H9 (cell line): Measurements from ENCODE around the gene MECP2. TPM values are rescaled to one million over a fixed set of nuclear protein-coding genes. Genes with fewer than 3 reads are reported as not detected.

Source experiments
- DNase-seq: peaks from one replicate; pipeline ENCODE4 v3.0.0-alpha.2; 2017
- H2AFZ ChIP-seq: one replicate; pipeline ENCODE4 v1.6.1; 2013; ENCODE audit warnings: mild to moderate bottlenecking, low read length, control low read depth, moderate library complexity
- H2AK5ac ChIP-seq: 2 replicates; pipeline ENCODE4 v1.6.1; 2013; ENCODE audit warnings: low read length, control low read depth, mixed read lengths; ENCODE audit not compliant: insufficient read length
- H2BK120ac ChIP-seq: one replicate; pipeline ENCODE4 v1.6.1; 2013; ENCODE audit warnings: low read depth, mild to moderate bottlenecking, low read length, control low read depth, inconsistent platforms; ENCODE audit not compliant: poor library complexity, severe bottlenecking
- H2BK12ac ChIP-seq: 2 replicates; pipeline ENCODE4 v1.6.1; 2013; ENCODE audit warnings: low read length, control low read depth, mixed read lengths, low read depth; ENCODE audit not compliant: insufficient read length
- H2BK15ac ChIP-seq: 2 replicates; pipeline ENCODE4 v1.6.1; 2013; ENCODE audit warnings: low read depth, low read length, control low read depth
- H2BK20ac ChIP-seq: one replicate; pipeline ENCODE4 v1.6.1; 2013; ENCODE audit warnings: low read depth, mild to moderate bottlenecking, low read length, control low read depth, inconsistent platforms; ENCODE audit not compliant: poor library complexity, severe bottlenecking
- H2BK5ac ChIP-seq: 2 replicates; pipeline ENCODE4 v1.6.1; 2013; ENCODE audit warnings: low read length, control low read depth, mixed read lengths; ENCODE audit not compliant: insufficient read length
- H3K14ac ChIP-seq: 2 replicates; pipeline ENCODE4 v1.6.1; 2013; ENCODE audit warnings: low read length, control low read depth; ENCODE audit not compliant: insufficient read depth
- H3K18ac ChIP-seq: 2 replicates; pipeline ENCODE4 v1.6.1; 2013; ENCODE audit warnings: low read depth, mild to moderate bottlenecking, mixed read lengths, low read length, control low read depth; ENCODE audit not compliant: insufficient read length
- H3K23ac ChIP-seq: 2 replicates; pipeline ENCODE4 v1.6.1; 2013; ENCODE audit warnings: low read length, control low read depth, mixed read lengths, low read depth; ENCODE audit not compliant: insufficient read length
- H3K23me2 ChIP-seq: 2 replicates; pipeline ENCODE4 v1.6.1; 2013; ENCODE audit warnings: low read depth, mild to moderate bottlenecking, mixed read lengths, low read length, control low read depth; ENCODE audit not compliant: insufficient read length, poor library complexity, severe bottlenecking
- H3K27ac ChIP-seq: 2 replicates; pipeline ENCODE4 v1.5.1; 2013; ENCODE audit warnings: low read length, control low read depth, mixed read lengths, low read depth; ENCODE audit not compliant: insufficient read length
- H3K27me3 ChIP-seq: 2 replicates; pipeline ENCODE4 v1.6.1; 2013; ENCODE audit warnings: low read length, control low read depth, inconsistent platforms; ENCODE audit not compliant: insufficient read depth
- H3K4ac ChIP-seq: 2 replicates; pipeline ENCODE4 v1.6.1; 2013; ENCODE audit warnings: low read depth, mild to moderate bottlenecking, control low read depth, inconsistent platforms, low read length, moderate library complexity
- H3K4me1 ChIP-seq: 2 replicates; pipeline ENCODE4 v1.6.1; 2013; ENCODE audit warnings: low read length, control low read depth, inconsistent platforms; ENCODE audit not compliant: insufficient read depth
- H3K4me2 ChIP-seq: 2 replicates; pipeline ENCODE4 v1.6.1; 2013; ENCODE audit warnings: low read length, control low read depth, mixed read lengths; ENCODE audit not compliant: insufficient read length, insufficient read depth
- H3K56ac ChIP-seq: 2 replicates; pipeline ENCODE4 v1.6.1; 2013; ENCODE audit warnings: low read depth, mild to moderate bottlenecking, mixed read lengths, low read length, control low read depth; ENCODE audit not compliant: insufficient read length
- H3K79me1 ChIP-seq: 2 replicates; pipeline ENCODE4 v1.6.1; 2013; ENCODE audit warnings: low read depth, mild to moderate bottlenecking, moderate library complexity, low read length, control low read depth, inconsistent platforms; ENCODE audit not compliant: insufficient read depth, poor library complexity, severe bottlenecking
- H3K79me2 ChIP-seq: 2 replicates; pipeline ENCODE4 v1.6.1; 2013; ENCODE audit warnings: low read length, control low read depth, inconsistent platforms; ENCODE audit not compliant: insufficient read depth
- H3K9ac ChIP-seq: 2 replicates; pipeline ENCODE4 v1.6.1; 2013; ENCODE audit warnings: low read length, control low read depth, mixed read lengths; ENCODE audit not compliant: insufficient read length; ENCODE audit errors: extremely low read depth
- H3K9me3 ChIP-seq: one replicate; pipeline ENCODE4 v1.6.1; 2013; ENCODE audit warnings: low read depth, low read length, inconsistent platforms; ENCODE audit not compliant: control insufficient read depth
- H3T11ph ChIP-seq: one replicate; pipeline ENCODE4 v1.6.1; 2013; ENCODE audit warnings: mild to moderate bottlenecking, low read length, control low read depth, inconsistent platforms
- H4K20me1 ChIP-seq: one replicate; pipeline ENCODE4 v1.6.1; 2013; ENCODE audit not compliant: control insufficient read depth, insufficient read length, insufficient read depth
- H4K5ac ChIP-seq: 2 replicates; pipeline ENCODE4 v1.6.1; 2013; ENCODE audit warnings: low read depth, mild to moderate bottlenecking, mixed read lengths, low read length, control low read depth; ENCODE audit not compliant: insufficient read length
- H4K8ac ChIP-seq: replicated peaks from 2 replicates; pipeline ENCODE4 v1.6.1; 2013; ENCODE audit warnings: low read length, control low read depth, mixed read lengths, low read depth; ENCODE audit not compliant: insufficient read length
- H4K91ac ChIP-seq: 2 replicates; pipeline ENCODE4 v1.6.1; 2013; ENCODE audit warnings: low read depth, mild to moderate bottlenecking, moderate library complexity, mixed read lengths, low read length, control low read depth; ENCODE audit not compliant: insufficient read length
- H3K27ac Mint-ChIP-seq, 3 experiments: 2 replicates in 2 of 3; 3 replicates in 1 of 3; pipeline ENCODE4 v1.8.0; 2020 to 2021; ENCODE audit warnings: mixed read lengths in 3 of 3, mild to moderate bottlenecking in 1 of 3, moderate library complexity in 1 of 3
- H3K27me3 Mint-ChIP-seq: 2 replicates; pipeline ENCODE4 v1.8.0; 2021; ENCODE audit warnings: low read depth, mild to moderate bottlenecking, moderate library complexity, mixed read lengths
- H3K36me3 Mint-ChIP-seq, 3 experiments: 2 replicates in 2 of 3; 3 replicates in 1 of 3; pipeline ENCODE4 v1.8.0; 2020 to 2021; ENCODE audit warnings: low read depth in 3 of 3, mixed read lengths in 3 of 3; ENCODE audit not compliant: insufficient read depth in 1 of 3
- H3K4me1 Mint-ChIP-seq, 2 experiments: 2 replicates each; pipeline ENCODE4 v1.8.0; 2020; ENCODE audit warnings: mixed read lengths in 2 of 2
- H3K4me3 Mint-ChIP-seq, 2 experiments: 2 replicates in 1 of 2; 3 replicates in 1 of 2; pipeline ENCODE4 v1.8.0; 2020 to 2021; ENCODE audit warnings: mild to moderate bottlenecking in 2 of 2, mixed read lengths in 2 of 2, moderate library complexity in 1 of 2
- H3K9me3 Mint-ChIP-seq, 2 experiments: 2 replicates in 1 of 2; 3 replicates in 1 of 2; pipeline ENCODE4 v1.8.0; 2020; ENCODE audit warnings: mild to moderate bottlenecking in 2 of 2, mixed read lengths in 2 of 2, moderate library complexity in 1 of 2
- WGBS: extraction: QIAGEN DNeasy Blood & Tissue Kit; methylation state at CpG from one replicate; pipeline ENCODE4 v1.1.7; 2013; ENCODE audit warnings: missing lambda C conversion rate, low lambda C conversion rate, mixed read lengths; ENCODE audit not compliant: insufficient read length; ENCODE audit errors: extremely low coverage; 5-methylcytosine and 5-hydroxymethylcytosine counted together
- total RNA-seq: library from RNA; stranded (reverse); gene quantifications from 2 replicates; pipeline ENCODE4 v1.2.1, GENCODE V29; 2021
- TF ChIP-seq, protein P1 (sequence below): fragments of 200-600 bp; sonication (generic); conservative IDR thresholded peaks from 3 replicates; pipeline ENCODE4 v1.8.0; 2021; ENCODE audit warnings: antibody characterized with exemption, mild to moderate bottlenecking

MECP2 gene
- total RNA-seq, 1 experiment from 2014 or later: 32.2 TPM

DNA sequence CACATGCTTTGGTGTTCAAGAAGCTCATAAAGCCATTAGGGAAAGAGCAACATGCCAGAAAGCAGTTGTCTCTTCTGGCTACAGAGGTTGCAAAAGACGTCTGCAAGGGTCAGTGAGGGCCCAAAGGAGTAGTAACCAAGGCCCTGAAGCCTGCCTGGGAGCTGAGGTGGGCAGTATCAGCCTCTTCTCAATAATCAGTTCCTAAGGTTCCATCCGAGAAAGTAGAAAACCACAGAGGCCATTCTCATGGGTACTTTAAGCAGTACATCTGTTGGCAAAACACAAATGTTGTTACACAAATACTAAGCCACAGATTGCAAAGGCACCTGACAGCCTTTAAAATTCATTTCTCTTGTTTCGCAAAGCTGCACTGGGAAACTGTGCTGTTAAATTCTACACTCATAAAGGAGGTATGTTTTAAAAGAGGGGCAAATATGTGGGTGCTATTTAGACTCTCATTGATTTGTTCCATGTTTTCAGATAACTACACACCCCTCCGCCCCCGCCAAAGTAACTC, 37.7 kb downstream of the MECP2 start:
- H2AFZ ChIP-seq: no peak overlapping the region

More for the DNA sequence above, 37.7 kb downstream of the MECP2 start:
- H3K9me3 ChIP-seq: peaks cover 36% of the 10 kb centered on the region
- Mint-ChIP-seq H3K27me3 (peaks cover 4% of the 10 kb centered on the region; the same call in 1 of the 2 replicates), H3K9me3 (peaks cover 77% of the 10 kb centered on the region in 2 experiments), H3K4me1 (peaks cover 7 to 23% of the 10 kb centered on the region in 2 experiments), H3K4me3 (no peak overlapping the region), H3K36me3 (peaks cover 18 to 44% (median 21%) of the 10 kb centered on the region in 3 experiments), H3K27ac (no peak overlapping the region; a peak in 1 of 7 replicates)
- no peak overlapping the region for H3K56ac ChIP-seq
- H3K27ac ChIP-seq: no peak overlapping the region
- 0 out of 2 replicates have a peak, but pooled peaks cover 1% of the 10 kb centered on the region for H3K79me2 ChIP-seq
- DNase-seq: no peak
- no peak overlapping the region for H2BK5ac ChIP-seq
- H4K91ac ChIP-seq: no peak overlapping the region
- H3T11ph ChIP-seq: no peak overlapping the region
- no peaks in the 10 kb centered on the region for H3K27me3 ChIP-seq
- no peak overlapping the region for H4K8ac ChIP-seq
- no peak overlapping the region for H3K23ac ChIP-seq
- no peaks in the 10 kb centered on the region for H4K20me1 ChIP-seq
- no peak overlapping the region for H3K4me2 ChIP-seq
- no peak overlapping the region for H2BK15ac ChIP-seq
- H2BK120ac ChIP-seq: no peak overlapping the region
- H2BK12ac ChIP-seq: no peak overlapping the region
- no peak overlapping the region for H3K4ac ChIP-seq
- no peaks in the 10 kb centered on the region for H3K79me1 ChIP-seq
- no peak overlapping the region for H2BK20ac ChIP-seq
- H3K4me1 ChIP-seq: no peaks in the 10 kb centered on the region
- no peaks in the 10 kb centered on the region for H3K23me2 ChIP-seq
- no peak overlapping the region for H3K18ac ChIP-seq
- no peak overlapping the region for H4K5ac ChIP-seq
- no peak overlapping the region for H3K14ac ChIP-seq
- H3K9ac ChIP-seq: no peak overlapping the region
- TF ChIP-seq, protein P1, sequence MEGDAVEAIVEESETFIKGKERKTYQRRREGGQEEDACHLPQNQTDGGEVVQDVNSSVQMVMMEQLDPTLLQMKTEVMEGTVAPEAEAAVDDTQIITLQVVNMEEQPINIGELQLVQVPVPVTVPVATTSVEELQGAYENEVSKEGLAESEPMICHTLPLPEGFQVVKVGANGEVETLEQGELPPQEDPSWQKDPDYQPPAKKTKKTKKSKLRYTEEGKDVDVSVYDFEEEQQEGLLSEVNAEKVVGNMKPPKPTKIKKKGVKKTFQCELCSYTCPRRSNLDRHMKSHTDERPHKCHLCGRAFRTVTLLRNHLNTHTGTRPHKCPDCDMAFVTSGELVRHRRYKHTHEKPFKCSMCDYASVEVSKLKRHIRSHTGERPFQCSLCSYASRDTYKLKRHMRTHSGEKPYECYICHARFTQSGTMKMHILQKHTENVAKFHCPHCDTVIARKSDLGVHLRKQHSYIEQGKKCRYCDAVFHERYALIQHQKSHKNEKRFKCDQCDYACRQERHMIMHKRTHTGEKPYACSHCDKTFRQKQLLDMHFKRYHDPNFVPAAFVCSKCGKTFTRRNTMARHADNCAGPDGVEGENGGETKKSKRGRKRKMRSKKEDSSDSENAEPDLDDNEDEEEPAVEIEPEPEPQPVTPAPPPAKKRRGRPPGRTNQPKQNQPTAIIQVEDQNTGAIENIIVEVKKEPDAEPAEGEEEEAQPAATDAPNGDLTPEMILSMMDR: no peak
- no CpG with 5 or more reads among the region's 5 CpGs for WGBS
- no peak overlapping the region for H2AK5ac ChIP-seq
